T-helper 1 cell treated with Interleukin-12 subunit alpha and Interleukin-12 subunit beta and Interleukin-4 antibody, amounts not matched to agents 30 μg/mL and 1 μg/mL, for 36 hours (primary cell): ENCODE results near the gene WDR26.

Source experiments
- H3K27ac Mint-ChIP-seq: one replicate; pipeline ENCODE4 v1.8.0; 2021; ENCODE audit warnings: mild to moderate bottlenecking, mixed read lengths
- H3K27me3 Mint-ChIP-seq: one replicate; pipeline ENCODE4 v1.8.0; 2021; ENCODE audit warnings: low read depth, mixed read lengths
- H3K36me3 Mint-ChIP-seq: one replicate; pipeline ENCODE4 v1.8.0; 2021; ENCODE audit warnings: low read depth, mixed read lengths
- H3K4me1 Mint-ChIP-seq: one replicate; pipeline ENCODE4 v1.8.0; 2021; ENCODE audit warnings: low read depth, mixed read lengths
- H3K4me3 Mint-ChIP-seq: one replicate; pipeline ENCODE4 v1.8.0; 2021; ENCODE audit warnings: mild to moderate bottlenecking, moderate library complexity, mixed read lengths
- H3K9me3 Mint-ChIP-seq: one replicate; pipeline ENCODE4 v1.8.0; 2021; ENCODE audit warnings: mixed read lengths

The WDR26 gene

DNA sequence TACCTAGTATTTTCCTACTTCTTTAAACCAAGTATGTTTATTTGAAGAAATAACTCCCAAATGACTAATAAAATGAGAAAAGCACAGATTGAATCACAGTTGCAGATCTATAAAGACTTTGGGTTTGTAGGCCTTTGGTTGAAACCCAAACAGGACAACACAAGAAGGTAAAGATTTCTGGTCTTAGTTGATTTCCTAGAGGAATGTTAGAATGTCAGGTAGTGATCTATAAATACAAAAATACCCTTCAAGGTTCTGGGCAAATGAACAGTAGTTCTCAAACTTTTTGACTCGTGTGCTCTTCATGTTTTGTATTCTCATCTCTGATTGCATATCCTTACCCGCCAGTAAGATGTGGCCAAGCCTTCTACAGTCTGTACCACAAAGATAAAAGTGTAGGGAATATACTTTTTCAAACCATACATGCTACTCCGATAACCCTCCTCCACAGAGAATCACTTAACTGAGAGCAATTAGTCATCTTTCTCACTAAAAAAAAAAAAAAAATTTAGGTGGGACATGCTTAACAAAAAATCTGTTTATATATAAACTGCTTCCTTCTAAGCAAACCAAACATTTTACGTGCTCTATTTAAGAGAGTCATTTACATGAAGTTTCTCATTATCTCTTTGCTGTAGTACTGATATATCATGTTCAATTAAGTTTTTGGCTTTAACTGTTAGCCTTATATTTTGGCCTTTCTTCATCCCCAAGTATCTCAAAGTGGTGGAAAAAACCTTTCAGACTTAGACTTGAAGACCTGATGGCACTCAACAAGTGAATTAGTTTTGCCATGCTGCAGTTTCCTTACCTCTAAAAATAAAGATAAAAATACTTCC is 42.0 kb downstream of the WDR26 start:
- H3K27me3 Mint-ChIP-seq, result no peaks in the 10 kb centered on the region
- H3K4me1 Mint-ChIP-seq, result peaks cover 11% of the 10 kb centered on the region
- no peaks in the 10 kb centered on the region for H3K9me3 Mint-ChIP-seq
- no peak overlapping the region for H3K4me3 Mint-ChIP-seq
- H3K27ac Mint-ChIP-seq, result no peak overlapping the region
- peaks cover 56% of the 10 kb centered on the region for H3K36me3 Mint-ChIP-seq

DNA sequence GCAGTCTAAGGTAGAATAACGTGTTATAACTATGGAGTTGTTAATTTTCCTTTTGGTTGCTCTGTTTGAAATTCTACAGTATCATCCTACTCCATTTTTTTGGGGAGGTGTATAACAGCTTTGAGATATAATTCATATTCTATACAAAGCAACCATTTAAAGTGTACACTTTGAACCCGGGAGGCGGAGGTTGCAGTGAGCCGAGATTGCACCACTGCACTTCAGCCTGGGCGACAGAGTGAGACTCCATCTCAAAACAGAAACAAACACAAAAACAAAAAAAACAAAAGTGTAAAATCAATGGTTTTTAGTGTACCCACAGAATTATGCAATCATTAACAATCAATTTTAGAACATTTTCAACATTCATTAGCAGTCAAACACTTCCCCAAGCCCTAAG is 44.1 kb downstream of the WDR26 start:
- peaks cover 15% of the 10 kb centered on the region for H3K4me1 Mint-ChIP-seq
- no peaks in the 10 kb centered on the region for H3K9me3 Mint-ChIP-seq
- no peaks in the 10 kb centered on the region for H3K27me3 Mint-ChIP-seq
- H3K27ac Mint-ChIP-seq, result no peak overlapping the region
- H3K4me3 Mint-ChIP-seq, result no peak overlapping the region
- H3K36me3 Mint-ChIP-seq, result peaks cover 50% of the 10 kb centered on the region

DNA sequence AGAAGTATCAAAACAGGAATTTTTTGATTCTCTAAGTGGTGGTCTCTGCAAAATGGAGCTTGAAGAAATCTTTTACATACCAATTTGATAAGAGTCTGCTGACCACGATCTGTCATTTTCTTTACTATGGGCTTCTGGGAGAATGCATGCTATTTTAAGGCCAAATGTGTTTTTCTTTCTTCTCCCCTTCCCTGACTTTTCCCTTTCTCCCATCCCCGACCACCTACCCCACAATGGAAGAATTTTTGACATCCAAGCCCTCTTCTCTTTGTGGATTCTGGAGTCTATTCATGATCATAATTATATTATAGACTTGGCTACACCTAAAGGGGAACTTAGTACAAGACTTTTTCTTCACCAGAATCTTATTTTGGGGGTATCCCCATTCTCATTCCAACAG is 46.7 kb downstream of the WDR26 start:
- Mint-ChIP-seq H3K27me3 (no peaks in the 10 kb centered on the region), H3K36me3 (peaks cover 52% of the 10 kb centered on the region), H3K27ac (no peak overlapping the region), H3K9me3 (no peaks in the 10 kb centered on the region), H3K4me1 (peaks cover 18% of the 10 kb centered on the region), H3K4me3 (no peak overlapping the region)

DNA sequence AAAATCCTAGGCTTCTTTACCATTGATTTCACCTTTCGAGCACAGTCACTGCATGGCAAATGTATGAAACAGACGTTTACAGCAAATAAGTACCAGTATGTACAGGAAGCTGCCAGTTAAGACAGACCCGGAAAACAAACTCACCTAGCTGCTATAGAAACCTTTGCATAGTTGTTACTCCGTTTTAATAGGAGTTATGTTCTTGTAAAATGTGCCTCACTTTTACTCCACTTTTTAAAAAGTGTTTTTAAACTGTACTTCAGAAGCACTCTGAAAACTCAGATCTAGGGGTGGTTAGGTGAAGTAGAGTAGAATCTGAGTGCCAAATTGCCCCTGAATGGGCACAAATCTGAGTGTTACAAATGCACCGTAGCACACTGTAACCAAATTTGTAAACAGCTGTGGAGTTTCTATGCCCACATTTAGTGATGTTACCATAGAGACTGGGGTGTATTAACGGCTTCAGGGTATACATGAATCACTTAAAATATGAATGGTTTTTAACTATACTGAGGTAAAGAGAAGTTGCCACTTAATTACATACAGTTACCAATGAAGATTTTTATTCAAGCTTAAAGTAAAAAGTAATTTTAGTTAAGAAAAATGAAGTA is 47.2 kb downstream of the WDR26 start:
- no peaks in the 10 kb centered on the region for H3K9me3 Mint-ChIP-seq
- H3K27me3 Mint-ChIP-seq, result no peaks in the 10 kb centered on the region
- H3K4me1 Mint-ChIP-seq, result peaks cover 21% of the 10 kb centered on the region
- no peak overlapping the region for H3K4me3 Mint-ChIP-seq
- H3K27ac Mint-ChIP-seq, result no peak overlapping the region
- peaks cover 49% of the 10 kb centered on the region for H3K36me3 Mint-ChIP-seq

DNA sequence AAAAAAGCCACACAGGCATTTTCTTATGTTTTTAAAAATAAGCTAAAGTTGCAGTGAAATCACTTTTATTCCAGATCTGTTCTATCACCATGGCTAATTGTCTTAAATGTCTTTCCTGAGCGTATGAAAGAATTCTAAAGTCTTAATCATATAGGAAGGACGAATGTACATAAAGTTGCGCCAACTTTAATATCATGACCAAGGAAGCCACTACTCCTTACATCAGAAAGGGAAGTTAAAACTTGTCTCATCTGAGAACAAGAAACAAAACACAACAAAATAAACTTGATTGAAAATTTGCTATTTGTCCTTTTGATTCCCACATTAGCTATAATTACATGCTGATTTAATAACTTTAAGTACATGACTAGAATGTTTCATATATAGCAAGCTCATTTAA is 51.4 kb downstream of the WDR26 start:
- H3K27me3 Mint-ChIP-seq, result no peaks in the 10 kb centered on the region
- no peaks in the 10 kb centered on the region for H3K9me3 Mint-ChIP-seq
- H3K36me3 Mint-ChIP-seq, result peaks cover 57% of the 10 kb centered on the region
- peaks cover 55% of the 10 kb centered on the region for H3K4me1 Mint-ChIP-seq
- H3K4me3 Mint-ChIP-seq, result no peak overlapping the region
- H3K27ac Mint-ChIP-seq, result no peak overlapping the region

DNA sequence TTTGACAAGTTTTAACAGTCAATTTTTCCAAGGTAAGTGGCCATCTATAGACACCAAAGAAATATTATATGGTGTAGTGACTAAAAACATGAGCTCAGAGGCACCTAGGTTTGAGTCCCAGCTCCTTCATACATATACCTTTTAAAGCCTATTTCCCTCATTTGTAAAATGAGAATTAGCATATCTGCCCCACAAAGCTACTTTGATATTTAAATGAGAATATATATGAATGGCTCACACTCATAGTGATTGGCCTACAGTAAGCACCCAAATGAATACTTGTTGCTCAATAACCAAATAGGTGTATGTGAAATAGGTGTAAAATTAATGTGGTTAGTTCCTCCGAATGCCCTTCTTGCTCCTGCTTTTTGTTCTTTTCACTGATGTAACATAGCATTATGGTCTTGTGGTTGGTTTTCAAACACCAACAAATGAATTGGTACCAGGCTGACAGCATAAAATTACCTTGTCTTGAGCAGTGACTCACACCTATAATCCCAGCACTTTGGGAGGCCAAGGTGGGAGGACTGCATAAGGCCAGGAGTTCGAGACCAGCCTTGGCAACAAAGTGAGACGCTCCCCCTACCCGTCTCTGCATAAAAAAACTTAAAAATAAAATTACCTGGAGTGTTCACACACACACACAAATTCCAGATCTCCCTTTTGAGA is 52.6 kb downstream of the WDR26 start:
- H3K4me3 Mint-ChIP-seq, result peak overlapping the region; percentile 7
- no peaks in the 10 kb centered on the region for H3K27me3 Mint-ChIP-seq
- peaks cover 59% of the 10 kb centered on the region for H3K36me3 Mint-ChIP-seq
- H3K9me3 Mint-ChIP-seq, result no peaks in the 10 kb centered on the region
- H3K27ac Mint-ChIP-seq, result peak overlapping the region; percentile 52
- peaks cover 63% of the 10 kb centered on the region for H3K4me1 Mint-ChIP-seq

DNA sequence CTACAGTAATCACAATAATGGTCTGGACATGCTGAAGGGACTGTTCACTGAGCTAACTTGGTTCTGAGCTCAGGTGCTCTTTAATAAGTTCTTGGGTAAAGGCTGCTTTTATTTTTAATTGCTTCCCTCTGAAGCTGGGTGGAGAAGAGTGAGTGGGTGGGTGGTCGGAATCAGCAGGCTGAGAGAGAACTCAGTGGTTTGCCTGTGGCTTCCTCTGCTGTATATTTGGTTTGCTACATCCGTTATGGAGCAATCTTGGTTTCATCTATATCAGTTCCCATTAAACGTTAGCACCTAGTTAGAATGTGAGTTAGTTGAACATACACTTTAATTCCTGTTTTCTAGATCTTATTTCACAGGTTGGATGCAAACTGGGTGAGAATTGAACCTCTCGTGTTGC is 54.6 kb downstream of the WDR26 start:
- no peaks in the 10 kb centered on the region for H3K9me3 Mint-ChIP-seq
- H3K36me3 Mint-ChIP-seq, result peaks cover 64% of the 10 kb centered on the region
- peaks cover 75% of the 10 kb centered on the region for H3K4me1 Mint-ChIP-seq
- H3K27me3 Mint-ChIP-seq, result no peaks in the 10 kb centered on the region
- H3K4me3 Mint-ChIP-seq, result peak overlapping the region; percentile 59
- peak overlapping the region; percentile 72 for H3K27ac Mint-ChIP-seq

DNA sequence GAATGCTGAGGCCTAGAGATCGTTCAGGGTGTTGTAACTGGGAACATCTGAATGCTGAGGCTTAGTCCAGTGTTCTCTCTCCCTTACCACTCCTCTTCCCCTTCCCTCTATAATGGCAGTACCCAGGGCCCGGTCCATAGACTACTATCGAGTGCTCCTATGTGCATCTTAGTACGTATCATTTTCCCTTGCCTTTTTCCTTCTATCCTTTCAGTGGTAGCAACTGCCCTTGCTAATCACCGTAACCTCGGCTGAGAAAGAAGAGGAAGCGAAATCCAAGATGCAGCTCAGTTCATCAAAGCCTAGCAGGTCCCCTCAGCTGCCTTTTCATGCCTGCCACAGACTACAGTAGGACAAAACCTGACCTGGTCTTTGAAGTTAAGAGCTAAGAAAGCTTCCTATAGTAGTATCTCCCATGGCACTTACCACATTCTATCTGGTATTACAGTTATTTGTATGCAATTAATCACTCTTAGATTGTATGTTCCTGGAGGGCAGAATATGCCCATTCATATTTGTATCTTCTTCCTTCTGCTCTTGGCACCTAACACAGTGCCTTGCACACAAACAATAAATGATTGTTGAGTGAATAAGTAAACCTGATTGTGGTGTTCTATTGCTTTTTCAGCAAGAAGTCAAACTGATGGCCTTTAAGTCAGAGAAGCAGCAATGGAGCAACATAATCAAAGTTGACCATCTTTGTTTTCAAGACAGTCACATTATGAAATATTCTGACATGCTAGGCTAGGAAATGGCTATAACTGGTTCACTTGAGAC is 55.6 kb downstream of the WDR26 start:
- peak overlapping the region; percentile 72 for H3K27ac Mint-ChIP-seq
- H3K4me3 Mint-ChIP-seq, result peak overlapping the region; percentile 59
- H3K27me3 Mint-ChIP-seq, result no peaks in the 10 kb centered on the region
- no peaks in the 10 kb centered on the region for H3K9me3 Mint-ChIP-seq
- H3K36me3 Mint-ChIP-seq, result peaks cover 67% of the 10 kb centered on the region
- peaks cover 79% of the 10 kb centered on the region for H3K4me1 Mint-ChIP-seq

DNA sequence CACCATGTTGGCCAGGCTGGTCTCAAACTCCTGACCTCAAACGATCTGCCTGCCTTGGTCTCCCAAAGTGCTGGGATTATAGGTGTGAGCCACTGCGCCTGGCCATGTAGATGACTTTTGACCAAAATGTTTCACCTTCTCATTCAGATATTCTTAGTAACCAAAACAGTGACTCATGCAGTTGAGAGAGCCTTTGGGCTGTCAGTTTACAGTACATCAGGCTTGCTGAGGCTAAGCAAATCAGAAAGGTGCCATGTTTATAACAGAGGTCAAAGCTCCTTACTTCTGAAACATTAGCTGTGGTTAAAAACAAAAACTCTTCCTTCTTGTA is 57.0 kb downstream of the WDR26 start:
- peak overlapping the region; percentile 51 for H3K4me3 Mint-ChIP-seq
- peaks cover 77% of the 10 kb centered on the region for H3K4me1 Mint-ChIP-seq
- peaks cover 69% of the 10 kb centered on the region for H3K36me3 Mint-ChIP-seq

DNA sequence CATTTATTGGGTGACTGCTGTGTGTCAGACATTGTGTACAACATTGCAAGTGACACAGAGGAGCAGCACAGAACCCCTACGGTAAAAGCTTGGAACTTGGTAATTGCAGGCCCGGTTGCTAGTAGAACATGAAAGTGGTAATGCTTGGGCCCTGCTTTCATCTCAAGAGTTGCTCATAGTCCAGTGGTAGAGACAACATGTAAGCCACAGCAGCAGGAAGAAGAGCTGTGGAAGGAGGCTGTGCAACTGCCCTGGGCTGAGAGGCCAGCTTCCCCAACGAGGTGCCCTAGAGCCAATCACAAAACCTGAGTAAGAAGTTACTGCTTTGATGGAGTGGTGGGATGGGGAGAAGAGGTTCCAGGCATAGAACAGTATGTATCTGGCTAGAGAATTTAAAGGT is 59.5 kb downstream of the WDR26 start:
- Mint-ChIP-seq H3K27ac (peak overlapping the region; percentile 47), H3K36me3 (peaks cover 70% of the 10 kb centered on the region), H3K27me3 (no peaks in the 10 kb centered on the region), H3K4me1 (peaks cover 65% of the 10 kb centered on the region), H3K9me3 (no peaks in the 10 kb centered on the region), H3K4me3 (peak overlapping the region; percentile 22)

More for the DNA sequence above, 57.0 kb downstream of the WDR26 start:
- no peaks in the 10 kb centered on the region for H3K9me3 Mint-ChIP-seq
- peak overlapping the region; percentile 93 for H3K27ac Mint-ChIP-seq
- H3K27me3 Mint-ChIP-seq, result no peaks in the 10 kb centered on the region

DNA sequence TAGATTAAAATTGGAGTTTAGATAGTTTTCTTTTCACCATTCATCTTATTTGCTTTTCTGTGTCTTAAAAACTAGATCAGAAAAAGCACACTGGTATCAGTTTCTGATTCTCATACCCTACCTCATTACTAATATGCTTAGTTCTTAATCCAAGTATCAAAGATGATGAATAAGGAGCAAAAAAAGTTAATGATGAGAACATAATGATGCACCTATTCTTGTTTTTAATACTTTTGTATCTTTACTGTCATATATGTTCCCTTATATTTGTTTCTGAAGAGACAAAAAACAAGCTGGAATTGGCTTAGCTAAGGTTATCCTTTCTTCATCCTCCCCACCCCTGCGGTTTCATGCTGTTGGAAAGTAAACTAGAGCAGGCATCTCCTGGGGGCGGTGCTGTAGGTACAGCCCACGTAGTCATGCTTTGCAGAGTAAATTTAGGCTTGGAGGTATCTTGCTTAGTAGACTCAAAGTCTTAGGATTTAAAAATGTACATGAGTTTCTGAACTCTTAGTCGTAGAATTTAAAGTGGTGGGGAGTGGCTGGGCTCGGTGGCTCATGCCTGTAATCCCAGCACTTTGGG is 61.5 kb downstream of the WDR26 start:
- H3K27ac Mint-ChIP-seq, result no peak overlapping the region
- H3K4me1 Mint-ChIP-seq, result peaks cover 55% of the 10 kb centered on the region
- H3K9me3 Mint-ChIP-seq, result no peaks in the 10 kb centered on the region
- peaks cover 68% of the 10 kb centered on the region for H3K36me3 Mint-ChIP-seq
- no peaks in the 10 kb centered on the region for H3K27me3 Mint-ChIP-seq
- H3K4me3 Mint-ChIP-seq, result no peak overlapping the region

DNA sequence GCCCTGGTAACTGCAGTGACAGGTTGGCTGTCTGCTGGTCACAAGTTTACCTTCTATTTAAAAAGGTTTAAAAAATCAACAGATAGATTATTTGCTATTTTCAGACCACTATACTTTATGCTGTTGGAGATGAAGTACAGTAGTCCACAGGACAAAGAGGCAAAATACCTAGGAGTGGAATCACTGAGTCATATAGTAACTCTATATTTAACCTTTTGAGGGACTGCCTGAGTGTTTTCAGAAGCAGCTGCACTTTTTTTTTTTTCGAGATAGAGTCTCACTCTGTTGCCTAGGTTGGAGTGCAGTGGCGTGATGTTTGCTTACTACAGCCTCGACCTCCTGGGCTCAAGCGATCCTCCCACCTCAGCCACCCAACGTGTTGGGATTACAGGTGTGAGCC is 66.2 kb downstream of the WDR26 start:
- Mint-ChIP-seq H3K36me3 (peaks cover 56% of the 10 kb centered on the region), H3K4me3 (no peak overlapping the region), H3K4me1 (peaks cover 35% of the 10 kb centered on the region), H3K27ac (no peak overlapping the region), H3K9me3 (no peaks in the 10 kb centered on the region), H3K27me3 (no peaks in the 10 kb centered on the region)

DNA sequence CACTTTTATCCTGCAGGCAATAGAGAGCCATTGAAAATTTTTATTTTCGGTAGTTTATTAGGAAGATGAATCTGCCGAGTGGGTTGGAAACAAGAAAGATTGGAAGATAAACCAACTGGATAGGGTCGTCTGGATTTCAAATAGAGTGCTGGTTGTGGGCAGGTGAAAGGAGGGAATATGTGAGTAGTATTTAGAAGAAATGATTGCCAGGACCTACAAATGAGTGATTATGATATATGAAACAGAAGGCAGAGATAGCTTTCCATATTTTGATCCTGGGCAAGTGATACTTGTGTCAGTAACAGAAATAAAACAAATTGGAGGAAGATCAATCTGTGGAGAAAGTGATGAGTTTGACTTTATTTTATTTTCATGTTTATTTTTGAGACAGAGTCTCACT is 75.4 kb downstream of the WDR26 start:
- Mint-ChIP-seq H3K4me1 (peaks cover 46% of the 10 kb centered on the region), H3K9me3 (no peaks in the 10 kb centered on the region), H3K36me3 (peaks cover 34% of the 10 kb centered on the region), H3K27ac (no peak overlapping the region), H3K4me3 (peak overlapping the region; percentile 23), H3K27me3 (no peaks in the 10 kb centered on the region)

DNA sequence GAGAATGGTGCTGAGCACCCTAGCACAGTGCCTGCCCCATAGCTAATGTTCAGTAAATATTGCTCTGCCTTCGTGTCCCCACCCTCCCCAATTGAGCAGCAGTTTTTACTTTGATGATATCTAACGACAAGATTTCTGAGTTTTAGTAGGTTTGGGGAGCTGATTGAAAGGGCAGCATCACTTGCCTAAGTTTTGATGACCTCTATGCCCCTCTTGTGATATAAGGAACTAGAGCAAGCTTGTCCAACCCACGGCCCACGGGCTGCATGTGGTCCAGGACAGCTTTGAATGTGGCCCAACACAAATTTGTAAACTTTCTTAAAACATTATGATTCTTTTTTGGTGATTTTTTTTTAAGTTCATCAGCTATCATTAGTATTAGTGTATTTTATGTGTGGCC is 76.4 kb downstream of the WDR26 start:
- H3K27me3 Mint-ChIP-seq, result no peaks in the 10 kb centered on the region
- H3K36me3 Mint-ChIP-seq, result peaks cover 28% of the 10 kb centered on the region
- H3K4me1 Mint-ChIP-seq, result peaks cover 45% of the 10 kb centered on the region
- no peak overlapping the region for H3K27ac Mint-ChIP-seq
- peak overlapping the region; percentile 87 for H3K4me3 Mint-ChIP-seq
- H3K9me3 Mint-ChIP-seq, result no peaks in the 10 kb centered on the region
